Hepatocyte (in vitro differentiated cells): ENCODE results near the gene SHISAL2A. TPM values are rescaled to one million over a fixed set of nuclear protein-coding genes. Genes with fewer than 3 reads are reported as not detected.
A peak's percentile ranks its signal among the peaks of the same experiment; 100 is the strongest.

Experiments
- DNase-seq: peaks from one replicate; pipeline ENCODE4 v3.0.0-alpha.2; 2016; ENCODE audit warnings: low spot score
- H2AFZ ChIP-seq: fragments of 200-600 bp; sonication (generic); 2 replicates; pipeline ENCODE4 v1.6.0; 2016; ENCODE audit warnings: antibody characterized with exemption, mild to moderate bottlenecking
- H3K27ac ChIP-seq: fragments of 200-600 bp; sonication (generic); 2 replicates; pipeline ENCODE4 v1.5.1; 2016; ENCODE audit warnings: mild to moderate bottlenecking
- H3K27me3 ChIP-seq: fragments of 200-600 bp; sonication (generic); 2 replicates; pipeline ENCODE4 v1.6.1; 2016
- H3K36me3 ChIP-seq: fragments of 200-600 bp; sonication (generic); replicated peaks from 2 replicates; pipeline ENCODE4 v1.5.1; 2016; ENCODE audit warnings: low read depth; ENCODE audit not compliant: insufficient read depth
- H3K4me1 ChIP-seq: fragments of 200-600 bp; sonication (generic); 2 replicates; pipeline ENCODE4 v1.5.1; 2016; ENCODE audit warnings: mild to moderate bottlenecking, moderate library complexity; ENCODE audit not compliant: insufficient read depth
- H3K4me2 ChIP-seq: fragments of 200-600 bp; sonication (generic); 2 replicates; pipeline ENCODE4 v1.6.0; 2016
- H3K4me3 ChIP-seq: fragments of 200-600 bp; sonication (generic); 2 replicates; pipeline ENCODE4 v1.5.1; 2016; ENCODE audit warnings: mild to moderate bottlenecking
- H3K79me2 ChIP-seq: fragments of 200-600 bp; sonication (generic); 2 replicates; pipeline ENCODE4 v1.6.0; 2017; ENCODE audit warnings: mild to moderate bottlenecking
- H3K9me2 ChIP-seq: fragments of 200-600 bp; sonication (generic); replicated peaks from 2 replicates; pipeline ENCODE4 v1.6.0; 2017; ENCODE audit warnings: mild to moderate bottlenecking; ENCODE audit not compliant: insufficient read depth
- H3K9me3 ChIP-seq: fragments of 200-600 bp; sonication (generic); 2 replicates; pipeline ENCODE4 v1.5.1; 2016; ENCODE audit warnings: low read depth, mild to moderate bottlenecking
- H4K20me1 ChIP-seq: fragments of 200-600 bp; sonication (generic); 2 replicates; pipeline ENCODE4 v1.6.0; 2016; ENCODE audit warnings: mild to moderate bottlenecking; ENCODE audit not compliant: insufficient read depth, poor library complexity, severe bottlenecking
- CTCF ChIP-seq: fragments of 200-600 bp; sonication (generic); IDR thresholded peaks from 2 replicates; pipeline ENCODE4 v1.5.1; 2016; ENCODE audit warnings: antibody characterized with exemption, mild to moderate bottlenecking; ENCODE audit not compliant: poor library complexity
- EZH2 ChIP-seq: fragments of 200-600 bp; sonication (generic); IDR thresholded peaks from 2 replicates; pipeline ENCODE4 v1.6.1; 2016; ENCODE audit warnings: antibody characterized with exemption, mild to moderate bottlenecking, borderline replicate concordance
- EZH2phosphoT487 ChIP-seq: fragments of 200-600 bp; sonication (generic); IDR thresholded peaks from one replicate; pipeline ENCODE4 v1.6.1; 2018; ENCODE audit warnings: antibody characterized with exemption, mild to moderate bottlenecking, low read depth, moderate library complexity; ENCODE audit not compliant: unreplicated experiment, severe bottlenecking
- WGBS: methylation state at CpG from one replicate; pipeline ENCODE4 v1.1.6; 2016; ENCODE audit warnings: low lambda C conversion rate; ENCODE audit errors: missing lambda C conversion rate; 5-methylcytosine and 5-hydroxymethylcytosine counted together
- polyA plus RNA-seq: library from polyadenylated mRNA; unstranded; fragments of >200 nt; fragmentation: Nextera tagmentation; extraction: Ambion mirVana; gene quantifications from 2 replicates; pipeline ENCODE4 v1.2.1, GENCODE V29; 2016
- total RNA-seq: library from RNA; depleted of rRNA; stranded (reverse); fragments of >200 nt; gene quantifications from 2 replicates; pipeline ENCODE4 v1.2.3, GENCODE V29; 2014

The SHISAL2A gene
- total and polyA plus RNA-seq, 2 experiments from 2014 or later = 0.47 to 0.89 TPM

DNA sequence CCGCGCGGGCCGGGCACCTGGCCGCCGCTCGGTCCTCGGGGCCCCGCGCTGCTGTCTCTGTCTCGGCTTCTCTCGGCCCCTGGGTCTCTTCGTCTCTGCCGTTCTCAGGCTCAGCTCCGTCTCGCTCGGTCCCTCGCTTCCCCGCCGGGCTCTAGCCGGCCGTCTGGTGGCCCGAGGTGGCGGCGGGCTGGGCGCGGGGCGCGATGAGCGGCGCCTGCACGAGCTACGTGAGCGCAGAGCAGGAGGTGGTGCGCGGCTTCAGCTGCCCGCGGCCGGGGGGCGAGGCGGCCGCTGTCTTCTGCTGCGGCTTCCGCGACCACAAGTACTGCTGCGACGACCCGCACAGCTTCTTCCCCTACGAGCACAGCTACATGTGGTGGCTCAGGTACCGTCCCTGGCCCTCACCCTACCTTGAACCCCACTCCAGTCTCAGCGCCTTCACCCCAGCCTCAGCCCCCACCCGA, 355 bp downstream of the SHISAL2A start:
- Histone ChIP-seq H3K9me3 (no peaks in the 10 kb centered on the region), H3K4me2 (peak overlapping the region; percentile 98), H3K4me3 (peak overlapping the region; percentile 61), H3K27me3 (peaks cover 18% of the 10 kb centered on the region), H4K20me1 (no peaks in the 10 kb centered on the region), H3K36me3 (no peaks in the 10 kb centered on the region), H3K9me2 (no peaks in the 10 kb centered on the region), H3K27ac (no peak overlapping the region), H3K4me1 (peaks cover 21% of the 10 kb centered on the region), H3K79me2 (no peaks in the 10 kb centered on the region), H2AFZ (peak overlapping the region; percentile 89)
- TF ChIP-seq EZH2 (no peak), EZH2phosphoT487 (no peak), CTCF (no peak)
- DNase-seq = peak; percentile 22
- WGBS = 13% methylated on average over 35 of the region's 52 CpGs

GRCh38 chr1:52634111-52634510, 1.1 kb downstream of the SHISAL2A start:
- 98% methylated on average over 4 of the region's 4 CpGs for WGBS
- H3K4me1 ChIP-seq = peaks cover 21% of the 10 kb centered on the region
- no peaks in the 10 kb centered on the region for H3K9me3 ChIP-seq
- peaks cover 18% of the 10 kb centered on the region for H3K27me3 ChIP-seq
- no peaks in the 10 kb centered on the region for H4K20me1 ChIP-seq
- no peaks in the 10 kb centered on the region for H3K9me2 ChIP-seq
- no peaks in the 10 kb centered on the region for H3K79me2 ChIP-seq
- no peak overlapping the region for H3K4me2 ChIP-seq
- DNase-seq = no peak
- no peaks in the 10 kb centered on the region for H3K36me3 ChIP-seq
- no peak overlapping the region for H3K4me3 ChIP-seq
- no peak overlapping the region for H3K27ac ChIP-seq
- H2AFZ ChIP-seq = no peak overlapping the region
- TF ChIP-seq EZH2 (no peak), EZH2phosphoT487 (no peak), CTCF (no peak)

DNA sequence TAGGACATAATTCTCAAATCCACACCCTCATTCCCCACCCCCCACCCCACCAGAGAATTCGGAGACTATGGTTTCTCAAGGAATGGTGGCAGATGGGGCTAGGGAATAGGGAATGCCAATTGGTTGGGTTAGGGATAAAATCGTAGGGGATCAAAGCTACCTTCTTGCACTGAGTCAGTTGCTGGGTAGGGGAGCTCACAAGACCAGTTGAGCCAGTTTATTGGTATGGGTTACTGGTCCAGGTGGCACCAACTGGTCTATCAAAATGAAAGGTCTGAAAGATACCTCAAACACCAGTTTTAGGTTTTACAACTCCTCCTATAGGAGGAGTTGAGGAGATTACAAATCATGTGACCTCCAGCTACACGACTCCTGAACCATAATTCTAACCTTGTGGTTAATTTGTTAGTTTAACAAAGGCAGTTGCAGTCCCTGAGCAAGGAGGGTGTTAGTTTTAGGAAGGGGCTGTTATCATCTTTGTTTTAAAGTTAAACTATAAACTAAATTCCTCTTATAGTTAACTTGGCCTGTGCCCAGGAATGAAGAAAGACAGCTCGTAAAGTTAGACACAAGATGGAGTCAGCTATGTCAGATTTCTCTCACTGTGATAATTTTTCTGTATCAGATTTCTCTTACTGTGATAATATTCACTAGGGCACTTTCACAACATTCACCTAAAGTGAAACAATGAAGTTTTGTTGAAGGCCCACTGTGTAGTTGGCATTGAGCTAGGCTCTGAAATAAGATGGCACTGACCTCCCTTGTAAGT, 2.5 kb downstream of the SHISAL2A start:
- H2AFZ ChIP-seq = no peak overlapping the region
- WGBS = 66% methylated on average over 4 of the region's 4 CpGs
- no peak overlapping the region for H3K4me2 ChIP-seq

More for the DNA sequence above, 2.5 kb downstream of the SHISAL2A start:
- Histone ChIP-seq H3K9me3 (no peaks in the 10 kb centered on the region), H3K79me2 (no peaks in the 10 kb centered on the region), H3K4me3 (no peak overlapping the region), H3K9me2 (no peaks in the 10 kb centered on the region), H3K4me1 (peaks cover 21% of the 10 kb centered on the region), H4K20me1 (no peaks in the 10 kb centered on the region), H3K36me3 (no peaks in the 10 kb centered on the region), H3K27me3 (peaks cover 18% of the 10 kb centered on the region), H3K27ac (no peak overlapping the region)
- TF ChIP-seq EZH2 = no peak
- DNase-seq = no peak
